Measurements from ENCODE around the gene ZFTA. TPM values are rescaled to one million over a fixed set of nuclear protein-coding genes. Genes with fewer than 3 reads are reported as not detected.

ZFTA gene
- total RNA-seq, 6 experiments from 2014 or later: 4.8 to 10.7 (median 6.6) TPM

DNA sequence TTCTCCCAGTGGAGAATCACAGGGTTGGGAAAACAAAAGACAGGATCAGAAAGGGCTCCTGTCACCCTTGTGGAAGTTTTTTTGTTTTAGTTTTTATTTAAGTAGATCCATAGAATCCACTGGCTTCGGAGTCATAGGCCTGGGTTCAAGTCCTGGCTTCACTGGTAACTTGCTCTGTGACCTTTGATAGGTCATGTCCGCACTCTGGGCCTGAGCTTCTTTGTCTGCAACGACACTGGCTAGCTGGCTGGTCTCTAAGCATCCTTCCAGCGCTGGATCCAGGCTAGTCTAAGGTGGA, 1.4 kb downstream of the ZFTA start:
- Histone ChIP-seq H3K9me3 (no peaks in the 10 kb centered on the region), H3K27me3 (no peaks in the 10 kb centered on the region), H3K27ac (peak overlapping the region; percentile 34 to 73 (median 65)), H3K4me3 (peak overlapping the region; percentile 64 to 83 (median 69)), H3K36me3 (no peaks in the 10 kb centered on the region), H3K4me1 (peaks cover 0 to 25% (median 9%) of the 10 kb centered on the region in 4 donors)
- intact Hi-C loops (cut with DNase I): loop anchor here in 1 of 2 donors (10.0 kb wide), 1 partner anchor 178 kb away; no protein-coding TSS in a partner anchor
- DNase-seq (no peak), ATAC-seq (no peak)
- 11% methylated on average over 4 of the region's 4 CpGs for WGBS (ENCODE audit: insufficient coverage, low coverage, low lambda C conversion rate, missing lambda C conversion rate)
- no peak for TF ChIP-seq POLR2A (IDR thresholded peaks at IDR 0.05)
- TF ChIP-seq, protein P1, sequence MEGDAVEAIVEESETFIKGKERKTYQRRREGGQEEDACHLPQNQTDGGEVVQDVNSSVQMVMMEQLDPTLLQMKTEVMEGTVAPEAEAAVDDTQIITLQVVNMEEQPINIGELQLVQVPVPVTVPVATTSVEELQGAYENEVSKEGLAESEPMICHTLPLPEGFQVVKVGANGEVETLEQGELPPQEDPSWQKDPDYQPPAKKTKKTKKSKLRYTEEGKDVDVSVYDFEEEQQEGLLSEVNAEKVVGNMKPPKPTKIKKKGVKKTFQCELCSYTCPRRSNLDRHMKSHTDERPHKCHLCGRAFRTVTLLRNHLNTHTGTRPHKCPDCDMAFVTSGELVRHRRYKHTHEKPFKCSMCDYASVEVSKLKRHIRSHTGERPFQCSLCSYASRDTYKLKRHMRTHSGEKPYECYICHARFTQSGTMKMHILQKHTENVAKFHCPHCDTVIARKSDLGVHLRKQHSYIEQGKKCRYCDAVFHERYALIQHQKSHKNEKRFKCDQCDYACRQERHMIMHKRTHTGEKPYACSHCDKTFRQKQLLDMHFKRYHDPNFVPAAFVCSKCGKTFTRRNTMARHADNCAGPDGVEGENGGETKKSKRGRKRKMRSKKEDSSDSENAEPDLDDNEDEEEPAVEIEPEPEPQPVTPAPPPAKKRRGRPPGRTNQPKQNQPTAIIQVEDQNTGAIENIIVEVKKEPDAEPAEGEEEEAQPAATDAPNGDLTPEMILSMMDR (IDR thresholded peaks at IDR 0.05): no peak

DNA sequence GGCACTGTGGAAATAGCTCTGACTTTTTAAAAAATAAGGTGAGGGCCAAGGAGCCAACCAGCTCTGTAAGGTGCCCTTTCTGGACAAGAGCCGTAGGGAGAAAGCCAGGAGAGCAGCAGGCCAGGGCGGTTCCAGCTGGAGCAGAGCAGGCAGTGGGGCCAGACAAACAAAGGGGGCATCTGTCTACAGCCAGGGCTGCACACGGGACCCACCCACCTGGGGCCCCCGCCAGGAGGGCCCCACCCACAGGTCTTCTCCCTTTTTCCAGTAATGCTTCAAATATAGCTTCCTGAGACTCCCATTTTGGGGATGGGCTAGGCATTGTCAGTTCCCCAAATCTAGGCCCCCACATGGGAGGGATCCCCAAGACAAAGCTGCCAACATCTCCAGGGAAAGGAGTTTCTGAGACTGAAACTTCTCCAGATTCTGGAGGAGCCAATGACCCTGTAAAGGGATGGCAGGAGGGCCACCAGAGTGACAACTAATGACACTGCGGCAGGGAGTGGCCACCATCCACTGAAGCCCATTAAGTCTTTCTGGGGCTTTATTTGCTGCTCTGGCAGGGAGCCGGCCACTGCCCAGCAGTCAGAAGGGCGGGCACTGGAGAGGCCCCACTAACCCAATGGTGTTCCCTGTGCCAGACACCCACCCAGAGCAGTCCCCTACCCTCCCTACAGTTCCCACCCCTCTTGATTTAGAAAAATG, 1.9 kb downstream of the ZFTA start:
- H3K27me3 ChIP-seq: no peaks in the 10 kb centered on the region
- DNase-seq (peak in 1 of 3 donors; percentile 44), ATAC-seq (no peak)
- peaks cover 0 to 31% (median 9%) of the 10 kb centered on the region in 4 donors for H3K4me1 ChIP-seq
- TF ChIP-seq, protein P1 (IDR thresholded peaks at IDR 0.05): no peak
- TF ChIP-seq POLR2A (IDR thresholded peaks at IDR 0.05): no peak
- intact Hi-C loops (cut with DNase I): loop anchor here in 1 of 2 donors (10.0 kb wide), 1 partner anchor 178 kb away; no protein-coding TSS in a partner anchor
- no peak overlapping the region for H3K4me3 ChIP-seq
- H3K9me3 ChIP-seq: no peaks in the 10 kb centered on the region
- no peaks in the 10 kb centered on the region for H3K36me3 ChIP-seq
- peak overlapping the region in 1 of 3 donors; percentile 88 for H3K27ac ChIP-seq
- WGBS (ENCODE audit: insufficient coverage, low coverage, low lambda C conversion rate, missing lambda C conversion rate): 38% methylated on average over 2 of the region's 7 CpGs

DNA sequence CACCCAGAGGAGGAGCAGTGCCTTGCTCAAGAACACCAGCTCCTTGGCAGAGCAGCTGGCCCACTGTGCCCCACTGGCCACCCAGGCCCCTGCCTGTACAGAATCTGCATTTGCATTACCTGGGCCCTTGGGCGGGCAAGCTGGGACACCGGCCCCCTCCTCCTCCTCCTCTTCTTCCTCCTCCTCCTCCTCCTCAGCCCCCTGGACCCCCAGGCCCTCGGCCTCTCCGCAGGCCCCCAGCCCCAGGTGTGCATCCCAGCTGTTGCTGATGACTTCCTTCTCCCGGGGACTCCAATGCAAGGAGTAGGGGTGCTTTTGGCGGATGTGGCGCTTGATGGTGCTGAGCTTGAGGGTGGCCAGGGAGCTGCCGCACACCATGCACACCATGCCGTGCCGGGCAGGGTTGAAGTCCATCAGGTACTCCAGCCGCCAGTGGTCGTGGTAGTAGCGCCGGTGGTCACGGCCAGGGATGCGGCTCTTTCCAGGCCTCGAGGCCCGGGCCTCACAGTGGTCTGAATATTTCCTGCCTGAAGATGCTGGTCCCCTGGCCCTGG, 2.8 kb downstream of the ZFTA start:
- WGBS (ENCODE audit: insufficient coverage, low coverage, low lambda C conversion rate, missing lambda C conversion rate): 47% methylated on average over 5 of the region's 18 CpGs
- Histone ChIP-seq H3K27ac (peak overlapping the region in 2 of 3 donors; percentile 11 to 88), H3K4me3 (peak overlapping the region in 2 of 3 donors; percentile 67 to 76), H3K27me3 (no peaks in the 10 kb centered on the region), H3K9me3 (no peaks in the 10 kb centered on the region), H3K36me3 (no peaks in the 10 kb centered on the region), H3K4me1 (peaks cover 0 to 31% (median 9%) of the 10 kb centered on the region in 4 donors)
- intact Hi-C loops (cut with DNase I): loop anchor here in 1 of 2 donors (10.0 kb wide), 1 partner anchor 179 kb away; no protein-coding TSS in a partner anchor
- DNase-seq (peak; percentile 38 to 61 (median 57)), ATAC-seq (no peak)
- no peak for TF ChIP-seq POLR2A (IDR thresholded peaks at IDR 0.05)
- TF ChIP-seq, protein P1 (IDR thresholded peaks at IDR 0.05): no peak

DNA sequence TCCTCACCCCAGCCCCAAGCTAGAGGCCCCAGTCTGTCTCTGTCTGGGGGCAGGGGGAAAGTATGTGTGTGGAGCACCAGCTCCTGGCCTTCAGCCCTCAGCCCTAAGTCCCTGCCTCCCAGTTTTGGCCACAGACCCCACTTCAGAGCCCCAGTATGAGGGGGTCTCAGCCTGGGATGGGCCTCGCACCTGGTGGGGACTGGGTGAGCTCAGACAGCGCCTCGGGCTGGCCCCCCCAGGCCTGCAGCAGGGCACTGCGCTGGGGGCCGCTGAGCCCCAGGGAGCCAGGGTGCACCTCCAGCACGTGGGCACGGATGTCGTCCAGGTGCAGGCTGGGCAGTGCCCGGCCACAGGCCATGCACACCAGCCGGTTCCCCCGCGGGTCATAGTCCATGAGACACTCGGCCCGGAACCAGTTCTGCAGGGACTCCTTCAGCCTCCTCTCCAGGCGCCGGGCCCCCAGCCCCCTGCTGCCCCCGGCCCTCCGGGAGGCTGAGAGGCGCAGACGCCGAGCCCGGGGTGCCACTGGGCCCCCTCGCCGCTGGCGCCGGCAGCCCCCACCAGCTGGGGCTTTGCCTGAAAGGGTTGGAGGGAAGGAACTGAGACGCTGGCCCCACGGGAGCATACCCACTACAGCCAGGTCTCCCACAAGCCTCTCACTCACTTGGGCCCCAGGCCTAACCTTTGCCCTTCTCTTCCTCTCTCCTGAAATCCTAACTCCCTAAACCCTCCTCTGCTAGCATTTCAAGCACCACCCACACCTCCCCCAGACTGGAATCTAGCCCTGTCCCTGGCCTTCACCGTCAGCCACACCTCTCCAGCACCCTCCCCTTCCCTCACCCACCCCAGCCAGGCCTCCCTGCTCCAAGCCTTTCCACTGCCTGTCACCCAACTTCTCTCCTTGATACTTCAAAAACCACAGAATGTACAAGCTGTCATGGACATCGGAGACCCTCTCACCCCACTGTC, 3.6 kb downstream of the ZFTA start:
- peaks cover 0 to 31% (median 9%) of the 10 kb centered on the region in 4 donors for H3K4me1 ChIP-seq
- intact Hi-C loops (cut with DNase I): loop anchor here in 1 of 2 donors (10.0 kb wide), 1 partner anchor 180 kb away; no protein-coding TSS in a partner anchor
- peak; percentile 55 to 74 (median 64) for ATAC-seq
- no peaks in the 10 kb centered on the region for H3K9me3 ChIP-seq
- WGBS (ENCODE audit: insufficient coverage, low coverage, low lambda C conversion rate, missing lambda C conversion rate): 20% methylated on average over 6 of the region's 30 CpGs
- TF ChIP-seq, protein P1 (IDR thresholded peaks at IDR 0.05): no peak
- TF ChIP-seq POLR2A (IDR thresholded peaks at IDR 0.05): peak; percentile 53
- H3K27ac ChIP-seq: peak overlapping the region; percentile 60 to 88 (median 81)
- DNase-seq: peak; percentile 80 to 94 (median 93)
- no peaks in the 10 kb centered on the region for H3K36me3 ChIP-seq
- no peaks in the 10 kb centered on the region for H3K27me3 ChIP-seq
- H3K4me3 ChIP-seq: peak overlapping the region; percentile 56 to 76 (median 67)

All from right lobe of liver (tissue), 6 donors.